NB4 (cell line): Measurements from ENCODE around the gene PIAS4.

Experiments
- DNase-seq: peaks from one replicate; pipeline ENCODE4 v3.0.0; 2010; ENCODE audit warnings: low read depth
- H3K4me3 ChIP-seq: one replicate; pipeline ENCODE4 v1.5.1; 2011; ENCODE audit warnings: mild to moderate bottlenecking, low read depth, low read length, moderate library complexity
- CTCF ChIP-seq: IDR thresholded peaks from one replicate; pipeline ENCODE4 v1.5.1; 2012; ENCODE audit warnings: low read depth, low read length
- MAX ChIP-seq: IDR thresholded peaks from 2 replicates; pipeline ENCODE4 v1.6.1; 2011; ENCODE audit warnings: low read depth, low read length
- MYC ChIP-seq: IDR thresholded peaks from 2 replicates; pipeline ENCODE4 v1.6.1; 2011; ENCODE audit warnings: low read depth, low read length
- POLR2A ChIP-seq: IDR thresholded peaks from 2 replicates; pipeline ENCODE4 v1.6.1; 2011; ENCODE audit warnings: mild to moderate bottlenecking; ENCODE audit not compliant: insufficient read length; ENCODE audit errors: extremely low read depth

The PIAS4 gene

GRCh38 chr19:4038057-4038456, 30.5 kb downstream of the PIAS4 start:
- TF ChIP-seq MAX (no peak), POLR2A (no peak), MYC (no peak), CTCF (no peak)
- DNase-seq, result no peak
- no peak overlapping the region for H3K4me3 ChIP-seq

GRCh38 chr19:4038661-4039423, 31.3 kb downstream of the PIAS4 start:
- TF ChIP-seq MAX (no peak), MYC (no peak), POLR2A (no peak)
- DNase-seq, result no peak

GRCh38 chr19:4042064-4042730, 34.7 kb downstream of the PIAS4 start:
- no peak for TF ChIP-seq MYC
- no peak for TF ChIP-seq MAX
- no peak for TF ChIP-seq POLR2A
- TF ChIP-seq CTCF, result no peak
- no peak overlapping the region for H3K4me3 ChIP-seq
- DNase-seq, result no peak

More at GRCh38 chr19:4038661-4039423, 31.3 kb downstream of the PIAS4 start:
- H3K4me3 ChIP-seq, result no peak overlapping the region

- no peak for DNase-seq
- H3K4me3 ChIP-seq, result no peak overlapping the region
- no peak for TF ChIP-seq MYC
- no peak for TF ChIP-seq CTCF
- TF ChIP-seq MAX, result no peak
- TF ChIP-seq POLR2A, result no peak
Measured at GRCh38 chr19:4042731-4043082, 35.2 kb downstream of the PIAS4 start.

GRCh38 chr19:4043401-4043800, 35.9 kb downstream of the PIAS4 start:
- DNase-seq, result no peak

More at GRCh38 chr19:4043401-4043800, 35.9 kb downstream of the PIAS4 start:
- H3K4me3 ChIP-seq, result no peak overlapping the region
- TF ChIP-seq MAX (no peak), MYC (no peak), CTCF (no peak), POLR2A (no peak)
